HCT116 (cell line): Measurements from ENCODE around the gene MLPH. TPM values are rescaled to one million over a fixed set of nuclear protein-coding genes. Genes with fewer than 3 reads are reported as not detected.

ENCODE experiments used
- ATAC-seq: fragments of 200-7000 bp; cut with Tn5 transposase; 2 replicates; pipeline ENCODE4 v1.9.1; 2020; ENCODE audit warnings: mild to moderate bottlenecking, moderate library complexity
- BruUV-seq: library from RNA; stranded (reverse); fragments of 400-500 nt; replicated peaks from 2 replicates; lab custom pipeline; 2021; lab: Mats Ljungman, UMichigan
- CTCF ChIA-PET: fragments of 300-600 bp; sonication (Branson Sonifier 250); formaldehyde crosslinking; loops from one replicate; lab custom pipeline; 2021; ENCODE audit warnings: antibody characterized with exemption; lab: Charles Lee
- POLR2A ChIA-PET: fragments of 300-600, 350-600 bp; sonication (Branson Sonifier 250); formaldehyde crosslinking; loops from one replicate; lab custom pipeline; 2021; ENCODE audit warnings: antibody characterized with exemption; lab: Charles Lee
- RAD21 ChIA-PET, 2 experiments: fragments of 300-600 bp; sonication (Branson Sonifier 250); formaldehyde crosslinking; loops; one replicate each; lab custom pipeline; 2023; ENCODE audit warnings: low total read pairs in 2 of 2; ENCODE audit not compliant: uncharacterized antibody in 2 of 2, unreplicated experiment in 2 of 2, low non-redundant PET in 1 of 2; lab: Charles Lee
- DNase-seq: peaks from one replicate; pipeline ENCODE4 v3.0.0-alpha.2; 2010; ENCODE audit warnings: low read depth, low spot score
- H2AFZ ChIP-seq: fragments of 200-600 bp; shearing (Covaris generic), sonication (generic); 2 replicates; pipeline ENCODE4 v1.6.1; 2017; ENCODE audit warnings: low read depth, mixed run types, mixed read lengths, antibody characterized with exemption, low read length; ENCODE audit not compliant: poor library complexity, severe bottlenecking
- H3K27ac ChIP-seq: 2 replicates; pipeline ENCODE4 v1.5.1; 2012; ENCODE audit warnings: low read depth, low read length
- H3K27me3 ChIP-seq: fragments of 200-600 bp; sonication (generic); 2 replicates; pipeline ENCODE4 v1.6.1; 2016; ENCODE audit warnings: mixed run types, low read length, mixed read lengths; ENCODE audit not compliant: insufficient read depth
- H3K36me3 ChIP-seq, 2 experiments: fragments of 200-500 bp in 1 of 2; fragments of 200-600 bp in 1 of 2; sonication (Bioruptor generic) in 1 of 2; sonication (generic) in 1 of 2; 2 replicates each; pipeline versions ENCODE4 v1.5.1 to v1.6.1; 2014 to 2016; ENCODE audit warnings: low read length in 2 of 2, inconsistent platforms in 1 of 2, mixed read lengths in 1 of 2, mixed run types in 1 of 2; ENCODE audit not compliant: insufficient read depth in 2 of 2, control insufficient read depth in 1 of 2
- H3K4me1 ChIP-seq, 2 experiments: fragments of 200-600 bp in 1 of 2; sonication (generic) in 1 of 2; 2 replicates each; pipeline versions ENCODE4 v1.5.1 to v1.6.1; 2012 to 2017; ENCODE audit warnings: low read length in 2 of 2, inconsistent platforms in 1 of 2, mild to moderate bottlenecking in 1 of 2, mixed read lengths in 1 of 2, mixed run types in 1 of 2, moderate library complexity in 1 of 2; ENCODE audit not compliant: insufficient read depth in 2 of 2, control insufficient read depth in 1 of 2
- H3K4me2 ChIP-seq: fragments of 200-600 bp; sonication (generic); 2 replicates; pipeline ENCODE4 v1.6.1; 2017; ENCODE audit warnings: mixed run types, low read length, mixed read lengths
- H3K4me3 ChIP-seq, 2 experiments: fragments of 200-600 bp in 1 of 2; sonication (generic) in 1 of 2; replicated peaks in 1 of 2; 2 replicates each; pipeline ENCODE4 v1.5.1; 2011 to 2016; ENCODE audit warnings: low read length in 2 of 2, control low read depth in 1 of 2, low read depth in 1 of 2, mild to moderate bottlenecking in 1 of 2, mixed read lengths in 1 of 2, mixed run types in 1 of 2
- H3K79me2 ChIP-seq: fragments of 200-600 bp; sonication (generic); 2 replicates; pipeline ENCODE4 v1.6.1; 2017; ENCODE audit warnings: mild to moderate bottlenecking, mixed run types, low read length, moderate library complexity, mixed read lengths; ENCODE audit not compliant: insufficient read depth
- H3K9ac ChIP-seq: fragments of 200-600 bp; sonication (generic); 2 replicates; pipeline ENCODE4 v1.6.1; 2016; ENCODE audit warnings: low read length, mixed read lengths
- H3K9me2 ChIP-seq: fragments of 200-600 bp; sonication (generic), shearing (Covaris generic); 2 replicates; pipeline ENCODE4 v1.6.1; 2017; ENCODE audit warnings: mixed run types, mild to moderate bottlenecking, moderate library complexity; ENCODE audit not compliant: insufficient read depth
- H3K9me3 ChIP-seq, 2 experiments: fragments of 200-500 bp in 1 of 2; fragments of 200-600 bp in 1 of 2; sonication (Bioruptor generic) in 1 of 2; sonication (generic) in 1 of 2; 2 replicates each; pipeline ENCODE4 v1.6.1; 2014 to 2017; ENCODE audit warnings: low read length in 2 of 2, mixed read lengths in 2 of 2, inconsistent platforms in 1 of 2, low read depth in 1 of 2, mild to moderate bottlenecking in 1 of 2, mixed run types in 1 of 2, moderate library complexity in 1 of 2; ENCODE audit not compliant: control insufficient read depth in 1 of 2, insufficient read depth in 1 of 2
- H4K20me1 ChIP-seq: fragments of 200-600 bp; sonication (generic), shearing (Covaris generic); 2 replicates; pipeline ENCODE4 v1.6.1; 2017; ENCODE audit warnings: mixed run types, mild to moderate bottlenecking, moderate library complexity; ENCODE audit not compliant: insufficient read depth
- CBX3 ChIP-seq: IDR thresholded peaks from 2 replicates; pipeline ENCODE4 v1.6.1; 2012; ENCODE audit warnings: low read depth
- EZH2 ChIP-seq: fragments of 200-600 bp; sonication (generic); IDR thresholded peaks from 2 replicates; pipeline ENCODE4 v1.6.1; 2017; ENCODE audit warnings: antibody characterized with exemption, mixed run types
- EZH2phosphoT487 ChIP-seq: fragments of 200-600 bp; IDR thresholded peaks from 2 replicates; pipeline ENCODE4 v1.6.1; 2018; ENCODE audit warnings: antibody characterized with exemption, borderline replicate concordance
- JUND ChIP-seq: IDR thresholded peaks from 2 replicates; pipeline ENCODE4 v1.6.1; 2012
- POLR2AphosphoS5 ChIP-seq: IDR thresholded peaks from 2 replicates; pipeline ENCODE4 v1.6.1; 2011; ENCODE audit warnings: mild to moderate bottlenecking, low read depth, low read length, moderate library complexity
- RAD21 ChIP-seq: IDR thresholded peaks from 2 replicates; pipeline ENCODE4 v1.6.1; 2012; ENCODE audit warnings: low read depth, mild to moderate bottlenecking
- intact Hi-C: fragments of 100-400 bp; cut with micrococcal nuclease; formaldehyde crosslinking; loops from 2 replicates; pipeline ENCODE4 v1.10.0; 2022
- total RNA-seq: library from RNA; stranded (reverse); gene quantifications from one replicate; pipeline ENCODE4 v1.2.1, GENCODE V29; 2021; ENCODE audit not compliant: unreplicated experiment
- TF ChIP-seq, protein P1 (sequence below): IDR thresholded peaks from 2 replicates; pipeline ENCODE4 v1.6.1; 2011; ENCODE audit warnings: mild to moderate bottlenecking, low read length, moderate library complexity; ENCODE audit not compliant: insufficient replicate concordance; ENCODE audit errors: extremely low read depth
- TF ChIP-seq, protein P2 (sequence below), 3 experiments: fragments of 200-600 bp in 1 of 3; sonication (generic) in 1 of 3; IDR thresholded peaks in 2 of 3; conservative IDR thresholded peaks in 1 of 3; 2 replicates each; pipeline ENCODE4 v1.5.1; 2012 to 2017; ENCODE audit warnings: low read depth in 2 of 3, low read length in 2 of 3, antibody characterized with exemption in 1 of 3, borderline replicate concordance in 1 of 3, control low read depth in 1 of 3, mild to moderate bottlenecking in 1 of 3, mixed read lengths in 1 of 3, mixed run types in 1 of 3, moderate library complexity in 1 of 3; ENCODE audit not compliant: insufficient read depth in 1 of 3
- TF ChIP-seq, protein P3 (sequence below): IDR thresholded peaks from 2 replicates; pipeline ENCODE4 v1.6.1; 2012

MLPH gene
- total RNA-seq, 1 experiment from 2014 or later = 81.4 TPM

DNA sequence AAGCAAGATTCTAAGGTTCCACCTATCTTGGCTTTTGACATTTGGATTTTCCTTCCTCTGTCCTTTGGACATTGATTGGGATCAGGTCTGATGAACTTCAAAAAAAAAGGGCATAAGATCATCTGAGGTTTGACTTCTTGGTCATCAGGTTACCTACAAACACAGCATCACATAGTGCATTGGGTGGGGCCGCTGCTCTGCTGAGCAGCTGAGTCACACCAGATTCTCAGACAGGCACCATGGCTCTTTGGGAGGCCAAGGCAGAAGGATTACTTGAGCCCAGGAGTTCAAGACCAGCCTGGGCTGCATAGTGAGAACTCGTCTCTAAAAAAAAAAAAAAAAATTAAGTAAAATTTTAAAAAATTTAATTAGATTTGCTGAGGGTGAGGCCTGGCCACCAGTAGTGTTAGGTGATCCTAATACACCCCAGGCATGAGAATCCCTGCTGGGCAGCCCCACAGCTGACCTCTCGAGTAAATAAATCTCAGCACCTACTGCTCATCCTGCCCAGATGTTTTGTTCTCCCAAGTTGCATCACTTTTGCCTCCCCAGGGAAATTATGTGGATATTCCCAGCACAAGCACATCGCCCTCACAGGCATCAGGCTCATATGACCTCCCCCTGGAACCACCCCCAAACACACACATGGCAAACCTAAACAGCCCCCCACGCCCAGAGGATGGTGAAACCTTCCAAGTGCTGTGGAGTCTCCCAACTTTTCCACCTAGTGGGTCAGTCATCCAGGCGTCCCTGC, 5.3 kb downstream of the MLPH start:
- no peak overlapping the region for H2AFZ ChIP-seq
- H3K4me2 ChIP-seq = no peak overlapping the region
- H3K27ac ChIP-seq = no peak overlapping the region
- TF ChIP-seq, protein P1, sequence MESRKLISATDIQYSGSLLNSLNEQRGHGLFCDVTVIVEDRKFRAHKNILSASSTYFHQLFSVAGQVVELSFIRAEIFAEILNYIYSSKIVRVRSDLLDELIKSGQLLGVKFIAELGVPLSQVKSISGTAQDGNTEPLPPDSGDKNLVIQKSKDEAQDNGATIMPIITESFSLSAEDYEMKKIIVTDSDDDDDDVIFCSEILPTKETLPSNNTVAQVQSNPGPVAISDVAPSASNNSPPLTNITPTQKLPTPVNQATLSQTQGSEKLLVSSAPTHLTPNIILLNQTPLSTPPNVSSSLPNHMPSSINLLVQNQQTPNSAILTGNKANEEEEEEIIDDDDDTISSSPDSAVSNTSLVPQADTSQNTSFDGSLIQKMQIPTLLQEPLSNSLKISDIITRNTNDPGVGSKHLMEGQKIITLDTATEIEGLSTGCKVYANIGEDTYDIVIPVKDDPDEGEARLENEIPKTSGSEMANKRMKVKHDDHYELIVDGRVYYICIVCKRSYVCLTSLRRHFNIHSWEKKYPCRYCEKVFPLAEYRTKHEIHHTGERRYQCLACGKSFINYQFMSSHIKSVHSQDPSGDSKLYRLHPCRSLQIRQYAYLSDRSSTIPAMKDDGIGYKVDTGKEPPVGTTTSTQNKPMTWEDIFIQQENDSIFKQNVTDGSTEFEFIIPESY = no peak
- TF ChIP-seq RAD21 = no peak
- no peak for TF ChIP-seq EZH2
- TF ChIP-seq CBX3 = no peak
- no peak for TF ChIP-seq EZH2phosphoT487
- TF ChIP-seq, protein P2, sequence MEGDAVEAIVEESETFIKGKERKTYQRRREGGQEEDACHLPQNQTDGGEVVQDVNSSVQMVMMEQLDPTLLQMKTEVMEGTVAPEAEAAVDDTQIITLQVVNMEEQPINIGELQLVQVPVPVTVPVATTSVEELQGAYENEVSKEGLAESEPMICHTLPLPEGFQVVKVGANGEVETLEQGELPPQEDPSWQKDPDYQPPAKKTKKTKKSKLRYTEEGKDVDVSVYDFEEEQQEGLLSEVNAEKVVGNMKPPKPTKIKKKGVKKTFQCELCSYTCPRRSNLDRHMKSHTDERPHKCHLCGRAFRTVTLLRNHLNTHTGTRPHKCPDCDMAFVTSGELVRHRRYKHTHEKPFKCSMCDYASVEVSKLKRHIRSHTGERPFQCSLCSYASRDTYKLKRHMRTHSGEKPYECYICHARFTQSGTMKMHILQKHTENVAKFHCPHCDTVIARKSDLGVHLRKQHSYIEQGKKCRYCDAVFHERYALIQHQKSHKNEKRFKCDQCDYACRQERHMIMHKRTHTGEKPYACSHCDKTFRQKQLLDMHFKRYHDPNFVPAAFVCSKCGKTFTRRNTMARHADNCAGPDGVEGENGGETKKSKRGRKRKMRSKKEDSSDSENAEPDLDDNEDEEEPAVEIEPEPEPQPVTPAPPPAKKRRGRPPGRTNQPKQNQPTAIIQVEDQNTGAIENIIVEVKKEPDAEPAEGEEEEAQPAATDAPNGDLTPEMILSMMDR (IDR thresholded peaks at IDR 0.05 in 2 of 3, conservative IDR thresholded peaks at IDR 0.05 in 1 of 3; ENCODE audit: borderline replicate concordance in 1 of 3, insufficient read depth in 1 of 3, low read depth in 2 of 3, low read length in 2 of 3) = no peak
- no peak for TF ChIP-seq POLR2AphosphoS5
- TF ChIP-seq JUND = no peak
- TF ChIP-seq, protein P3, sequence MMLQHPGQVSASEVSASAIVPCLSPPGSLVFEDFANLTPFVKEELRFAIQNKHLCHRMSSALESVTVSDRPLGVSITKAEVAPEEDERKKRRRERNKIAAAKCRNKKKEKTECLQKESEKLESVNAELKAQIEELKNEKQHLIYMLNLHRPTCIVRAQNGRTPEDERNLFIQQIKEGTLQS = no peak
- H3K4me1 ChIP-seq = peaks cover 27 to 57% of the 10 kb centered on the region in 2 experiments
- RAD21 ChIA-PET = no interaction called here
- DNase-seq (no peak), ATAC-seq (no peak)
- intact Hi-C loops = no loop called here
- H3K36me3 ChIP-seq = peaks cover 11 to 67% of the 10 kb centered on the region in 2 experiments
- H3K9me2 ChIP-seq = no peaks in the 10 kb centered on the region
- no peaks in the 10 kb centered on the region for H3K27me3 ChIP-seq
- H3K79me2 ChIP-seq = peaks cover 70% of the 10 kb centered on the region
- peaks cover 7 to 23% of the 10 kb centered on the region in 2 experiments; a peak in 2 of 4 replicates for H3K9me3 ChIP-seq
- CTCF ChIA-PET = no interaction called here
- no peak overlapping the region for H3K4me3 ChIP-seq
- H4K20me1 ChIP-seq = no peaks in the 10 kb centered on the region
- BruUV-seq = no TSS peak
- POLR2A ChIA-PET = interaction anchor here (3.1 kb wide), 1 partner anchor 8 kb away, joined by 11 read pairs; no protein-coding TSS in a partner anchor
- no peak overlapping the region for H3K9ac ChIP-seq
